GM23248 (cell line): ENCODE data around the gene CLEC4A. TPM values are rescaled to one million over a fixed set of nuclear protein-coding genes. Genes with fewer than 3 reads are reported as not detected.
A peak's percentile ranks its signal among the peaks of the same experiment; 100 is the strongest.

ENCODE experiments used
- DNase-seq: peaks from one replicate; pipeline ENCODE4 v3.0.0-alpha.2; 2015
- H2AFZ ChIP-seq: fragments of 200-600 bp; sonication (generic); 2 replicates; pipeline ENCODE4 v1.6.1; 2016; ENCODE audit warnings: antibody characterized with exemption
- H3F3A ChIP-seq: fragments of 200-600 bp; sonication (generic); 2 replicates; pipeline ENCODE4 v1.6.1; 2016; ENCODE audit warnings: mild to moderate bottlenecking, antibody characterized with exemption, mixed run types; ENCODE audit not compliant: insufficient read depth
- H3K27ac ChIP-seq: fragments of 200-600 bp; sonication (generic); 2 replicates; pipeline ENCODE4 v1.5.1; 2016; ENCODE audit warnings: mild to moderate bottlenecking
- H3K27me3 ChIP-seq: fragments of 200-600 bp; sonication (generic); replicated peaks from 2 replicates; pipeline ENCODE4 v1.6.1; 2016; ENCODE audit warnings: mild to moderate bottlenecking; ENCODE audit not compliant: insufficient read depth
- H3K36me3 ChIP-seq: fragments of 200-600 bp; sonication (generic); 2 replicates; pipeline ENCODE4 v1.6.1; 2016; ENCODE audit warnings: low read depth, mild to moderate bottlenecking
- H3K4me1 ChIP-seq: fragments of 200-600 bp; sonication (generic); 2 replicates; pipeline ENCODE4 v1.6.1; 2016; ENCODE audit warnings: mild to moderate bottlenecking; ENCODE audit not compliant: insufficient read depth
- H3K4me2 ChIP-seq: fragments of 200-600 bp; sonication (generic); one replicate; pipeline ENCODE4 v1.6.1; 2016; ENCODE audit warnings: mild to moderate bottlenecking; ENCODE audit not compliant: unreplicated experiment
- H3K4me3 ChIP-seq: fragments of 200-600 bp; sonication (generic); 2 replicates; pipeline ENCODE4 v1.5.1; 2016; ENCODE audit warnings: mild to moderate bottlenecking
- H3K79me2 ChIP-seq: fragments of 200-600 bp; sonication (generic); 2 replicates; pipeline ENCODE4 v1.6.1; 2016; ENCODE audit warnings: mild to moderate bottlenecking; ENCODE audit not compliant: insufficient read depth
- H3K9ac ChIP-seq: fragments of 200-600 bp; sonication (generic); 2 replicates; pipeline ENCODE4 v1.6.1; 2016; ENCODE audit warnings: mild to moderate bottlenecking
- H3K9me2 ChIP-seq: fragments of 200-600 bp; sonication (generic); 2 replicates; pipeline ENCODE4 v1.6.1; 2016; ENCODE audit warnings: mixed run types, mild to moderate bottlenecking, moderate library complexity; ENCODE audit not compliant: insufficient read depth
- H3K9me3 ChIP-seq: fragments of 200-600 bp; sonication (generic); one replicate; pipeline ENCODE4 v1.6.1; 2017; ENCODE audit warnings: low read depth
- H4K20me1 ChIP-seq: fragments of 200-600 bp; sonication (generic); 2 replicates; pipeline ENCODE4 v1.6.0; 2016; ENCODE audit not compliant: insufficient read depth
- EZH2 ChIP-seq: fragments of 200-600 bp; sonication (generic); IDR thresholded peaks from 2 replicates; pipeline ENCODE4 v1.6.1; 2018; ENCODE audit warnings: antibody characterized with exemption, mild to moderate bottlenecking; ENCODE audit not compliant: insufficient read depth, poor library complexity, severe bottlenecking
- EZH2phosphoT487 ChIP-seq: fragments of 200-600 bp; sonication (generic); IDR thresholded peaks from 2 replicates; pipeline ENCODE4 v1.6.1; 2018; ENCODE audit warnings: antibody characterized with exemption, moderate library complexity, mild to moderate bottlenecking, low read depth; ENCODE audit not compliant: insufficient read depth
- WGBS, 2 experiments: methylation state at CpG; one replicate each; pipeline ENCODE4 v1.1.6; 2015 to 2017; ENCODE audit warnings: low lambda C conversion rate in 2 of 2, low coverage in 1 of 2; ENCODE audit errors: missing lambda C conversion rate in 2 of 2; 5-methylcytosine and 5-hydroxymethylcytosine counted together
- in situ Hi-C: fragments of 300-500 bp; cut with MboI; formaldehyde crosslinking; loops from 2 replicates; pipeline ENCODE4 v1.15.0; 2020
- polyA plus RNA-seq: library from polyadenylated mRNA; unstranded; fragments of >200 nt; fragmentation: Nextera tagmentation; extraction: Ambion mirVana; gene quantifications from 2 replicates; pipeline ENCODE4 v1.2.1, GENCODE V29; 2016
- total RNA-seq: library from RNA; depleted of rRNA; stranded (reverse); fragments of >200 nt; shearing (Covaris generic); gene quantifications from 2 replicates; pipeline ENCODE4 v1.2.3, GENCODE V29; 2014; rRNA removed

CLEC4A gene
- not detected in 2 replicates for total RNA-seq
- polyA plus RNA-seq: 0.62 and 1.0 TPM in 2 replicates

DNA sequence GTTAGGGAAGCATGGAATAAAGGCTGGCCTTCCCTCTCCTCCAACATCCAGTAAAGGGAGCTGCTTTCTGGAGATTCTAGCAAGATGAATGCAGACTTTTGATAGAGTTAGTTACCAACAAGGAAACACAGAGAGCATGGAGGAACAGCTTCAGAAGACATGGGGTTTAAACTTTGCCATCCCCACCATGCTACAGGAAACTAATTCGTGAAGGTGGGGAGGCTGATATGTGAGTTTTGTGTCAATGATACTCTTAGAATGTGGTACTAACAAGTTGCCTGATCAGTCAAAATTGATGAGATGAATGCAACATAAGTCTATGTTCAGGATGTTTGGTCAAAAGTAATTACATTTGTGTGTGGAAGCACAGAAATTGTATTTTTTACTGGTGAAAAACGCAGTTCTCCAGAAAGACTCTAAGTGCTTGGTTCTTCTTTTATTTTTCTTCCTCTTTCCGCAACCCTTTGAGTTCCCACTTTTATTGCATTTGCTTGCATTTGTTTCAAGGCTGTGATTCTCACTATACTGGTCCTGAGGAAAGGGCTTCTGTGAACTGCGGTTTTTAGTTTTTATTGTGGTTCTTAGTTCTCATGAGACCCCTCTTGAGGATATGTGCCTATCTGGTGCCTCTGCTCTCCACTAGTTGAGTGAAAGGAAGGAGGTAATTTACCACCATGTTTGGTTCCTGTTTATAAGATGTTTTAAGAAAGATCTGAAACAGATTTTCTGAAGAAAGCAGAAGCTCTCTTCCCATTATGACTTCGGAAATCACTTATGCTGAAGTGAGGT is at the start of gene CLEC4A:
CLEC4A (plus strand) TSS at position 494 of the 789 bp plus-strand sequence; CDS start at position 756, 262 bp downstream.
- in situ Hi-C loops: no loop called here

GRCh38 chr12:8075935-8076334 is 47.5 kb upstream of the CLEC4A start:
- WGBS, 2 experiments: 86 to 87% methylated on average over 6 of the region's 6 CpGs
- no peaks in the 10 kb centered on the region for H3K9me3 ChIP-seq

More for the DNA sequence above, at the start of gene CLEC4A:
- TF ChIP-seq EZH2: no peak
- TF ChIP-seq EZH2phosphoT487: no peak
- no peaks in the 10 kb centered on the region for H3K79me2 ChIP-seq
- H3K4me2 ChIP-seq: no peak within 1 kb of the TSS
- H3K4me3 ChIP-seq: no peak within 1 kb of the TSS
- H2AFZ ChIP-seq: no peak within 1 kb of the TSS
- no peaks in the 10 kb centered on the region for H3K36me3 ChIP-seq
- no peaks in the 10 kb centered on the region for H3K9me2 ChIP-seq
- H3K9me3 ChIP-seq: no peaks in the 10 kb centered on the region
- H3K27ac ChIP-seq: no peak within 1 kb of the TSS
- H4K20me1 ChIP-seq: no peaks in the 10 kb centered on the region
- no peak within 1 kb of the TSS for H3K9ac ChIP-seq
- H3K4me1 ChIP-seq: no peaks in the 10 kb centered on the region
- no peak for DNase-seq
- H3K27me3 ChIP-seq: no peaks in the 10 kb centered on the region
- 83 to 85% methylated on average over 5 of the region's 5 CpGs for WGBS, 2 experiments
- H3F3A ChIP-seq: no peaks in the 10 kb centered on the region

DNA sequence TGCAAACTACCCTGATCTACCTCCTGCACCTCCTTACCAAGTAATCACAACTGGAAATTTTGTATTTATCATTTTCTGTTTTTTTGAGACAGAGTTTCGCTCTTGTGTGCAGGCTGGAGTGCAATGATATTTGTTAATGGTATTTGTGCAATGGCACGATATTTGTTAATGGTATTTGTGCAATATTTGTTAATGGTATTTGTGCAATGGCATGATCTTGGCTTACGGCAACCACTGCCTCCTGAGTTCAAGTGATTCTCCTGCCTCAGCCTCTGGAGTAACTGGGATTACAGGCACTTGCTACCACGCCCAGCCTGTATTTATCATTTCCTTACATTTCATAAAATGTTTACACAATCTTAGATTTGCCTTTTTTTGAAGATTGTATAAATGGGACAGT is 47.1 kb upstream of the CLEC4A start:
- peaks cover 4% of the 10 kb centered on the region for H3K79me2 ChIP-seq
- TF ChIP-seq EZH2phosphoT487 (no peak), EZH2 (no peak)
- H3K9me2 ChIP-seq: no peaks in the 10 kb centered on the region
- peaks cover 6% of the 10 kb centered on the region for H3K4me1 ChIP-seq
- DNase-seq: no peak
- H3K27ac ChIP-seq: no peak overlapping the region
- no peak overlapping the region for H3K4me3 ChIP-seq
- peaks cover 11% of the 10 kb centered on the region for H3F3A ChIP-seq
- no peaks in the 10 kb centered on the region for H3K9me3 ChIP-seq
- WGBS, 2 experiments: 96 to 97% methylated on average over 4 of the region's 4 CpGs
- H3K36me3 ChIP-seq: no peaks in the 10 kb centered on the region
- in situ Hi-C loops: no loop called here
- H4K20me1 ChIP-seq: no peaks in the 10 kb centered on the region
- no peaks in the 10 kb centered on the region for H3K27me3 ChIP-seq
- no peak overlapping the region for H3K4me2 ChIP-seq
- no peak overlapping the region for H2AFZ ChIP-seq
- H3K9ac ChIP-seq: no peak overlapping the region

More at GRCh38 chr12:8075935-8076334, 47.5 kb upstream of the CLEC4A start:
- TF ChIP-seq EZH2: no peak
- TF ChIP-seq EZH2phosphoT487: no peak
- no peak overlapping the region for H3K4me3 ChIP-seq
- no peaks in the 10 kb centered on the region for H3K27me3 ChIP-seq
- no peak for DNase-seq
- no peaks in the 10 kb centered on the region for H4K20me1 ChIP-seq
- H3K9me2 ChIP-seq: no peaks in the 10 kb centered on the region
- H3K36me3 ChIP-seq: no peaks in the 10 kb centered on the region
- no peak overlapping the region for H3K9ac ChIP-seq
- H3K4me1 ChIP-seq: peaks cover 2% of the 10 kb centered on the region; the same call in 1 of the 2 replicates
- in situ Hi-C loops: no loop called here
- no peak overlapping the region for H3K27ac ChIP-seq
- no peaks in the 10 kb centered on the region for H3K79me2 ChIP-seq
- H3K4me2 ChIP-seq: no peak overlapping the region
- no peak overlapping the region for H2AFZ ChIP-seq
- H3F3A ChIP-seq: peaks cover 11% of the 10 kb centered on the region

- no peaks in the 10 kb centered on the region for H3K36me3 ChIP-seq
- no peak overlapping the region for H3K9ac ChIP-seq
- H3K4me3 ChIP-seq: no peak overlapping the region
- no peaks in the 10 kb centered on the region for H3K9me3 ChIP-seq
- no peak overlapping the region for H2AFZ ChIP-seq
- peak overlapping the region; percentile 15 for H3K4me2 ChIP-seq
- TF ChIP-seq EZH2phosphoT487 (no peak), EZH2 (no peak)
- no peaks in the 10 kb centered on the region for H4K20me1 ChIP-seq
- 15 to 25% methylated on average over 4 of the region's 4 CpGs for WGBS, 2 experiments
- H3K4me1 ChIP-seq: peaks cover 7% of the 10 kb centered on the region
- peaks cover 10% of the 10 kb centered on the region for H3K79me2 ChIP-seq
- H3F3A ChIP-seq: peaks cover 11% of the 10 kb centered on the region
- in situ Hi-C loops: no loop called here
- no peaks in the 10 kb centered on the region for H3K9me2 ChIP-seq
- peak; percentile 74 for DNase-seq
- no peaks in the 10 kb centered on the region for H3K27me3 ChIP-seq
- no peak overlapping the region for H3K27ac ChIP-seq
These were observed 46.2 kb upstream of the CLEC4A start for GRCh38 chr12:8077207-8077606.
